MM.1S (cell line): ENCODE measurements around the gene MVB12B.

Experiments used
- DNase-seq: peaks from one replicate; pipeline ENCODE4 v3.0.0-alpha.2; 2015
- H2AFZ ChIP-seq: fragments of 300-600 bp; sonication (generic); 2 replicates; pipeline ENCODE4 v1.6.0; 2016; ENCODE audit warnings: antibody characterized with exemption, low read length
- H3F3A ChIP-seq: fragments of 300-600 bp; sonication (generic); 2 replicates; pipeline ENCODE4 v1.6.1; 2016; ENCODE audit warnings: mild to moderate bottlenecking, antibody characterized with exemption, low read length, moderate library complexity, mixed read lengths; ENCODE audit not compliant: insufficient read depth
- H3K27ac ChIP-seq: fragments of 300-600 bp; sonication (generic); 2 replicates; pipeline ENCODE4 v1.5.1; 2016; ENCODE audit warnings: mild to moderate bottlenecking, low read length
- H3K27me3 ChIP-seq: fragments of 300-600 bp; sonication (generic); replicated peaks from 2 replicates; pipeline ENCODE4 v1.6.0; 2016; ENCODE audit warnings: low read length; ENCODE audit not compliant: insufficient read depth
- H3K36me3 ChIP-seq: fragments of 300-600 bp; sonication (generic); replicated peaks from 2 replicates; pipeline ENCODE4 v1.6.1; 2016; ENCODE audit warnings: mild to moderate bottlenecking, low read length, mixed read lengths; ENCODE audit not compliant: insufficient read depth
- H3K4me1 ChIP-seq: fragments of 300-600 bp; sonication (generic); 2 replicates; pipeline ENCODE4 v1.6.1; 2016; ENCODE audit warnings: low read length, mixed read lengths
- H3K4me2 ChIP-seq: fragments of 300-600 bp; sonication (generic); 2 replicates; pipeline ENCODE4 v1.6.0; 2016; ENCODE audit warnings: low read depth, low read length
- H3K4me3 ChIP-seq: fragments of 300-600 bp; sonication (generic); 2 replicates; pipeline ENCODE4 v1.5.1; 2016; ENCODE audit warnings: low read length, mixed read lengths
- H3K79me2 ChIP-seq: fragments of 300-600 bp; sonication (generic); 2 replicates; pipeline ENCODE4 v1.6.1; 2016; ENCODE audit warnings: mixed run types, low read length, mixed read lengths
- H3K9ac ChIP-seq: fragments of 300-600 bp; sonication (generic); 2 replicates; pipeline ENCODE4 v1.6.1; 2016; ENCODE audit warnings: low read length, mixed read lengths
- H3K9me2 ChIP-seq: fragments of 300-600 bp; sonication (generic); replicated peaks from 2 replicates; pipeline ENCODE4 v1.6.1; 2016; ENCODE audit warnings: mild to moderate bottlenecking, low read length, mixed read lengths; ENCODE audit not compliant: insufficient read depth
- H3K9me3 ChIP-seq: fragments of 300-600 bp; sonication (generic); replicated peaks from 2 replicates; pipeline ENCODE4 v1.6.1; 2016; ENCODE audit warnings: mild to moderate bottlenecking, low read length, mixed read lengths; ENCODE audit not compliant: insufficient read depth
- H4K20me1 ChIP-seq: fragments of 300-600 bp; sonication (generic); 2 replicates; pipeline ENCODE4 v1.6.1; 2016; ENCODE audit warnings: mild to moderate bottlenecking, low read length, moderate library complexity, mixed read lengths; ENCODE audit not compliant: insufficient read depth
- CTCF ChIP-seq: fragments of 300-600 bp; sonication (generic); IDR thresholded peaks from 2 replicates; pipeline ENCODE4 v1.5.1; 2016; ENCODE audit warnings: antibody characterized with exemption, low read length, mixed read lengths
- EZH2 ChIP-seq: fragments of 300-600 bp; sonication (generic); optimal IDR thresholded peaks from 2 replicates; pipeline ENCODE3; 2017; ENCODE audit warnings: low read depth, mild to moderate bottlenecking, antibody characterized with exemption, low read length, mixed read lengths
- EZH2phosphoT487 ChIP-seq: fragments of 300-600 bp; sonication (generic); IDR thresholded peaks from 2 replicates; pipeline ENCODE4 v1.6.1; 2018; ENCODE audit warnings: antibody characterized with exemption, low read length

Gene MVB12B

GRCh38 chr9:126463426-126463825, 136.8 kb downstream of the MVB12B start:
- H3K27me3 ChIP-seq = peaks cover 42% of the 10 kb centered on the region; the same call in 1 of the 2 replicates
- no peak for TF ChIP-seq EZH2
- no peak for TF ChIP-seq EZH2phosphoT487
- TF ChIP-seq CTCF = no peak
- H3K4me1 ChIP-seq = no peaks in the 10 kb centered on the region
- no peaks in the 10 kb centered on the region for H3F3A ChIP-seq
- H3K79me2 ChIP-seq = no peaks in the 10 kb centered on the region
- no peaks in the 10 kb centered on the region for H3K9me2 ChIP-seq
- H2AFZ ChIP-seq = no peak overlapping the region
- H3K27ac ChIP-seq = no peak overlapping the region
- H3K9ac ChIP-seq = no peak overlapping the region
- H3K4me2 ChIP-seq = no peak overlapping the region
- H4K20me1 ChIP-seq = no peaks in the 10 kb centered on the region
- no peak for DNase-seq
- no peaks in the 10 kb centered on the region for H3K36me3 ChIP-seq
- no peak overlapping the region for H3K4me3 ChIP-seq
- H3K9me3 ChIP-seq = no peaks in the 10 kb centered on the region

GRCh38 chr9:126464694-126465441, 138.2 kb downstream of the MVB12B start:
- TF ChIP-seq EZH2phosphoT487 (no peak), EZH2 (no peak), CTCF (no peak)
- DNase-seq = no peak
- no peak overlapping the region for H3K9ac ChIP-seq

GRCh38 chr9:126465977-126466376, 139.3 kb downstream of the MVB12B start:
- Histone ChIP-seq H4K20me1 (no peaks in the 10 kb centered on the region), H3K27ac (no peak overlapping the region), H3K4me2 (no peak overlapping the region), H2AFZ (no peak overlapping the region), H3F3A (peaks cover 8% of the 10 kb centered on the region), H3K9me2 (no peaks in the 10 kb centered on the region), H3K36me3 (no peaks in the 10 kb centered on the region), H3K9ac (no peak overlapping the region), H3K9me3 (no peaks in the 10 kb centered on the region), H3K4me1 (peaks cover 12% of the 10 kb centered on the region), H3K79me2 (no peaks in the 10 kb centered on the region), H3K4me3 (no peak overlapping the region), H3K27me3 (peaks cover 59% of the 10 kb centered on the region)
- no peak for DNase-seq
- TF ChIP-seq EZH2 (no peak), EZH2phosphoT487 (no peak), CTCF (no peak)

More at GRCh38 chr9:126464694-126465441, 138.2 kb downstream of the MVB12B start:
- Histone ChIP-seq H3K9me2 (no peaks in the 10 kb centered on the region), H3K27me3 (peaks cover 56% of the 10 kb centered on the region), H3K4me1 (peaks cover 2% of the 10 kb centered on the region; the same call in 1 of the 2 replicates), H3K79me2 (no peaks in the 10 kb centered on the region), H4K20me1 (no peaks in the 10 kb centered on the region), H3K4me3 (no peak overlapping the region), H3F3A (no peaks in the 10 kb centered on the region), H3K4me2 (no peak overlapping the region), H2AFZ (no peak overlapping the region), H3K9me3 (no peaks in the 10 kb centered on the region), H3K27ac (no peak overlapping the region), H3K36me3 (no peaks in the 10 kb centered on the region)
